ENCODE results near the gene LMO7. TPM values are rescaled to one million over a fixed set of nuclear protein-coding genes. Genes with fewer than 3 reads are reported as not detected.

LMO7 gene
- total RNA-seq, 1 donor from 2014 or later: 6.8 TPM

GRCh38 chr13:75705395-75705794 lies 69.3 kb downstream of the LMO7 start:
- Histone ChIP-seq H3K27ac (no peak overlapping the region), H3K4me2 (no peak overlapping the region), H3K27me3 (no peaks in the 10 kb centered on the region), H3F3A (ENCODE audit: low read depth) (no peaks in the 10 kb centered on the region), H3K9ac (no peak overlapping the region), H3K4me1 (no peaks in the 10 kb centered on the region), H3K9me3 (ENCODE audit: low read depth) (no peaks in the 10 kb centered on the region), H3K36me3 (no peaks in the 10 kb centered on the region), H2AFZ (replicated peaks) (no peak overlapping the region), H3K79me2 (ENCODE audit: low read depth) (no peaks in the 10 kb centered on the region), H4K20me1 (ENCODE audit: low read depth) (no peaks in the 10 kb centered on the region), H3K4me3 (no peak overlapping the region)
- no peaks in the 10 kb centered on the region for H3K36me3 Mint-ChIP-seq
- no peaks in the 10 kb centered on the region for H3K4me1 Mint-ChIP-seq
- no peak for DNase-seq (ENCODE audit: low spot score)
- H3K9me3 Mint-ChIP-seq: no peaks in the 10 kb centered on the region
- no peaks in the 10 kb centered on the region for H3K27me3 Mint-ChIP-seq (ENCODE audit: insufficient read depth, low read depth)
- H3K27ac Mint-ChIP-seq: no peak overlapping the region
- TF ChIP-seq EZH2 (IDR thresholded peaks at IDR 0.05): no peak
- TF ChIP-seq CTCF (IDR thresholded peaks at IDR 0.05): no peak
- TF ChIP-seq EZH2phosphoT487 (IDR thresholded peaks at IDR 0.05): no peak
- no peak overlapping the region for H3K4me3 Mint-ChIP-seq

DNA sequence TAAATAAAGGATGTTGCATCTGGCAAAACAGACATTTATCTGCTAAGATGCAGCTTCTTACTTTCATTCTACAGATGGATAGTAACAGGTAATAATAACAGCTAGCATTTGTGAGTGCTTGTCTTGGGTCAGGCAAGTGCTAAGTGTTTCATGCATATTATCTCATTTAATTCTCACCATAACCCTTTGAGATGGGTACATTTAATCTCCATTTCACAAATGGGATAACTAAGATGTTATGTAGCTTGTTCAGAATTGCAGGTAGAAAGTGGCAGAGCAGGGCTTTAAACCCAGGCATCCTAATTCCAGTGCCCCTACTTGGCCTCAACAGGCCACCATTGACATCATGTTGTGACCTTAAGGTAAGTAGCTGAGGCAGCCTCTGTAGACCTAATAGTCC lies 69.8 kb downstream of the LMO7 start:
- Mint-ChIP-seq H3K27ac (no peak overlapping the region), H3K27me3 (ENCODE audit: insufficient read depth, low read depth) (no peaks in the 10 kb centered on the region), H3K4me3 (no peak overlapping the region), H3K36me3 (no peaks in the 10 kb centered on the region), H3K4me1 (no peaks in the 10 kb centered on the region), H3K9me3 (no peaks in the 10 kb centered on the region)
- Histone ChIP-seq H3F3A (ENCODE audit: low read depth) (no peaks in the 10 kb centered on the region), H3K36me3 (no peaks in the 10 kb centered on the region), H3K9ac (no peak overlapping the region), H4K20me1 (ENCODE audit: low read depth) (no peaks in the 10 kb centered on the region), H3K4me2 (no peak overlapping the region), H3K79me2 (ENCODE audit: low read depth) (no peaks in the 10 kb centered on the region), H3K27me3 (no peaks in the 10 kb centered on the region), H3K4me3 (no peak overlapping the region), H3K27ac (no peak overlapping the region), H3K9me3 (ENCODE audit: low read depth) (no peaks in the 10 kb centered on the region), H3K4me1 (no peaks in the 10 kb centered on the region), H2AFZ (replicated peaks) (no peak overlapping the region)
- TF ChIP-seq EZH2phosphoT487 (IDR thresholded peaks at IDR 0.05): no peak
- no peak for TF ChIP-seq CTCF (IDR thresholded peaks at IDR 0.05)
- TF ChIP-seq EZH2 (IDR thresholded peaks at IDR 0.05): no peak
- no peak for DNase-seq (ENCODE audit: low spot score)

DNA sequence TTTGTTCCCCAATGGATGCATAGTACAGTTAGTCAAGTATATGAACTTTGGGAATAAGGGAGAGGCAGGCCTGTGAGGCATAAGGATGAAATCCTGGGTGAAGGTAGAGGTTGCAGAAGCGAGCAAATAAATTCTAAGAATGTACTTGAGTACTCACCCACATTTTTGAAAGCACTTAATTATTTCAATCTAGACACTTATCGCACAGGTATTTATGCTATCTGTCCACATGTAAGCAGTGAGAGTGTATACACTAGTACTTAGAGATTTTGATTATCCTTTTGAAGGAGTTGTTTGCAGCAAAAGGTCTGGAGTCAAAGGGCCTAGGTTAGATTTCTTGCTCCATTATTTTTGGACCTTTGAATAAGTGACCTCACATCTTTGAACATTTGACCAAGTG lies 77.7 kb downstream of the LMO7 start:
- Histone ChIP-seq H3K27ac (no peak overlapping the region), H3K9ac (no peak overlapping the region), H3K9me3 (ENCODE audit: low read depth) (no peaks in the 10 kb centered on the region), H3K4me1 (no peaks in the 10 kb centered on the region), H3K4me3 (no peak overlapping the region), H3K79me2 (ENCODE audit: low read depth) (no peaks in the 10 kb centered on the region), H2AFZ (replicated peaks) (no peak overlapping the region), H3F3A (ENCODE audit: low read depth) (no peaks in the 10 kb centered on the region), H3K27me3 (no peaks in the 10 kb centered on the region), H4K20me1 (ENCODE audit: low read depth) (no peaks in the 10 kb centered on the region), H3K36me3 (no peaks in the 10 kb centered on the region), H3K4me2 (no peak overlapping the region)
- no peak overlapping the region for H3K4me3 Mint-ChIP-seq
- no peak for DNase-seq (ENCODE audit: low spot score)
- H3K9me3 Mint-ChIP-seq: no peaks in the 10 kb centered on the region
- H3K4me1 Mint-ChIP-seq: no peaks in the 10 kb centered on the region
- H3K27me3 Mint-ChIP-seq (ENCODE audit: insufficient read depth, low read depth): no peaks in the 10 kb centered on the region
- no peak overlapping the region for H3K27ac Mint-ChIP-seq
- no peaks in the 10 kb centered on the region for H3K36me3 Mint-ChIP-seq
- TF ChIP-seq EZH2phosphoT487 (IDR thresholded peaks at IDR 0.05) (no peak), CTCF (IDR thresholded peaks at IDR 0.05) (no peak), EZH2 (IDR thresholded peaks at IDR 0.05) (no peak)
